ENCODE data around the gene GPR183. TPM values are rescaled to one million over a fixed set of nuclear protein-coding genes. Genes with fewer than 3 reads are reported as not detected.
"Not testable (repeated sequence)": the region's sequence is repeated elsewhere in the genome, so short reads cannot be mapped to it uniquely, and the experiment has no call there.

Gene GPR183
- total RNA-seq, 4 donors from 2014 or later, result 17.2 to 73.5 (median 42.7) TPM

- no peak for TF ChIP-seq CTCF (IDR thresholded peaks at IDR 0.05)
- DNase-seq (ENCODE audit: low spot score) (no peak), ATAC-seq (ENCODE audit: low FRiP score) (no peak)
Measured at GRCh38 chr13:99256283-99256682, 50.9 kb downstream of the GPR183 start.

- no peak for TF ChIP-seq CTCF (IDR thresholded peaks at IDR 0.05)
- no peak for ATAC-seq (ENCODE audit: low FRiP score)
- DNase-seq (ENCODE audit: low spot score), result no peak
Measured at GRCh38 chr13:99255271-99255670, 51.9 kb downstream of the GPR183 start.

- ATAC-seq (ENCODE audit: low FRiP score) (no peak), DNase-seq (ENCODE audit: low spot score) (no peak)
- no peak for TF ChIP-seq CTCF (IDR thresholded peaks at IDR 0.05)
Measured at GRCh38 chr13:99254830-99255229, 52.4 kb downstream of the GPR183 start.

GRCh38 chr13:99251921-99252320, 55.3 kb downstream of the GPR183 start:
- DNase-seq (ENCODE audit: low spot score) (no peak), ATAC-seq (ENCODE audit: low FRiP score) (no peak)
- no peak for TF ChIP-seq CTCF (IDR thresholded peaks at IDR 0.05)

- TF ChIP-seq CTCF (IDR thresholded peaks at IDR 0.05), result no peak
- ATAC-seq (ENCODE audit: low FRiP score) (no peak), DNase-seq (ENCODE audit: low spot score) (no peak)
Measured at GRCh38 chr13:99250982-99251825, 56.0 kb downstream of the GPR183 start.

GRCh38 chr13:99249606-99250005, 57.6 kb downstream of the GPR183 start:
- ATAC-seq (ENCODE audit: low FRiP score); DNase-seq (ENCODE audit: low spot score): not testable (repeated sequence)

GRCh38 chr13:99249178-99249577, 58.0 kb downstream of the GPR183 start:
- DNase-seq (ENCODE audit: low spot score); ATAC-seq (ENCODE audit: low FRiP score): not testable (repeated sequence)

GRCh38 chr13:99246100-99246499, 61.1 kb downstream of the GPR183 start:
- no peak for TF ChIP-seq CTCF (IDR thresholded peaks at IDR 0.05)
- no peak for ATAC-seq (ENCODE audit: low FRiP score)
- no peak for DNase-seq (ENCODE audit: low spot score)
